Hematopoietic multipotent progenitor cell (in vitro differentiated cells): ENCODE data around the gene INTS6L. TPM values are rescaled to one million over a fixed set of nuclear protein-coding genes. Genes with fewer than 3 reads are reported as not detected.
"Not testable (repeated sequence)": the region's sequence is repeated elsewhere in the genome, so short reads cannot be mapped to it uniquely, and the experiment has no call there.

Source experiments
- DNase-seq, 3 donors: peaks; one replicate each; pipeline ENCODE4 v3.0.0-alpha.2; 2011 to 2015; ENCODE audit warnings: low read depth in 2 of 3, low spot score in 2 of 3
- total RNA-seq: library from RNA; depleted of rRNA; stranded (reverse); fragments of >200 nt; gene quantifications from one replicate; pipeline ENCODE4 v1.2.3, GENCODE V29; 2012

Gene INTS6L
- total RNA-seq, 1 donor: 11.8 TPM

- DNase-seq: no peak
These were observed 2.6 kb downstream of the INTS6L start for GRCh38 chrX:135522878-135523693.

GRCh38 chrX:135528254-135528653 lies 7.8 kb downstream of the INTS6L start:
- DNase-seq: no peak

GRCh38 chrX:135528756-135529155 lies 8.3 kb downstream of the INTS6L start:
- DNase-seq: no peak

GRCh38 chrX:135530097-135530496 lies 9.6 kb downstream of the INTS6L start:
- DNase-seq: no peak

- DNase-seq: no peak
These were observed 11.4 kb downstream of the INTS6L start for GRCh38 chrX:135531813-135532212.

- DNase-seq: no peak
These were observed 14.8 kb downstream of the INTS6L start for GRCh38 chrX:135535077-135535940.

GRCh38 chrX:135536877-135537276 lies 16.4 kb downstream of the INTS6L start:
- DNase-seq: no peak

GRCh38 chrX:135541351-135541750 lies 20.9 kb downstream of the INTS6L start:
- DNase-seq: peak in 1 of 3 donors; percentile 10

- no peak for DNase-seq
These were observed 22.7 kb downstream of the INTS6L start for GRCh38 chrX:135543172-135543571.

GRCh38 chrX:135543924-135544323 lies 23.5 kb downstream of the INTS6L start:
- DNase-seq: peak in 1 of 3 donors; percentile 10

- no peak for DNase-seq
These were observed 24.0 kb downstream of the INTS6L start for GRCh38 chrX:135544338-135544948.

- DNase-seq: no peak
These were observed 27.3 kb downstream of the INTS6L start for GRCh38 chrX:135547767-135548166.

GRCh38 chrX:135549519-135549918 lies 29.1 kb downstream of the INTS6L start:
- no peak for DNase-seq

GRCh38 chrX:135556055-135556454 lies 35.6 kb downstream of the INTS6L start:
- peak in 1 of 3 donors; percentile 12 for DNase-seq

GRCh38 chrX:135557344-135557743 lies 36.9 kb downstream of the INTS6L start:
- DNase-seq: no peak

- DNase-seq: peak in 1 of 3 donors; percentile 10
These were observed 52.0 kb downstream of the INTS6L start for GRCh38 chrX:135572436-135572835.

GRCh38 chrX:135581496-135581895 lies 61.0 kb downstream of the INTS6L start:
- no peak for DNase-seq

- DNase-seq: no peak
These were observed 64.7 kb downstream of the INTS6L start for GRCh38 chrX:135585153-135585552.

- no peak for DNase-seq
These were observed 71.4 kb downstream of the INTS6L start for GRCh38 chrX:135591871-135592270.

- DNase-seq: not testable (repeated sequence)
These were observed 73.6 kb downstream of the INTS6L start for GRCh38 chrX:135594049-135594448.

GRCh38 chrX:135594453-135594852 lies 74.0 kb downstream of the INTS6L start:
- not testable (repeated sequence) for DNase-seq
